CD4-positive, CD25-positive, alpha-beta regulatory T cell (primary cell): ENCODE results near the gene NSMCE1. TPM values are rescaled to one million over a fixed set of nuclear protein-coding genes. Genes with fewer than 3 reads are reported as not detected.

Experiments used
- ATAC-seq, 2 donors: fragments of 150-1000 bp; cut with Tn5 transposase; one replicate each; pipeline ENCODE4 v1.10.0; 2021; ENCODE audit warnings: low read depth in 2 of 2, moderate number of reproducible peaks in 2 of 2, moderate library complexity in 1 of 2
- DNase-seq, 3 donors: peaks; one replicate each; pipeline versions ENCODE4 v3.0.0 to v3.0.0-alpha.2; 2012 to 2022; ENCODE audit warnings: mixed read lengths in 1 of 3
- H3K27ac ChIP-seq: one replicate; pipeline ENCODE4 v1.7.0; 2013; ENCODE audit warnings: mild to moderate bottlenecking, low read length; ENCODE audit not compliant: insufficient read depth, poor library complexity, severe bottlenecking
- H3K27me3 ChIP-seq: one replicate; pipeline ENCODE4 v1.7.0; 2013; ENCODE audit warnings: low read length; ENCODE audit not compliant: control insufficient read depth, insufficient read depth
- H3K36me3 ChIP-seq: one replicate; pipeline ENCODE4 v1.7.0; 2013; ENCODE audit warnings: mild to moderate bottlenecking, low read length, moderate library complexity; ENCODE audit not compliant: control insufficient read depth, insufficient read depth
- H3K4me1 ChIP-seq: 2 replicates; pipeline ENCODE4 v1.7.0; 2013; ENCODE audit warnings: mild to moderate bottlenecking, low read length; ENCODE audit not compliant: insufficient read depth, control insufficient read depth, poor library complexity, severe bottlenecking
- H3K4me3 ChIP-seq: one replicate; pipeline ENCODE4 v1.7.0; 2013; ENCODE audit warnings: low read depth, mild to moderate bottlenecking, low read length, moderate library complexity
- H3K9me3 ChIP-seq, 2 experiments: 1 replicate in 1 of 2; 2 replicates in 1 of 2; pipeline ENCODE4 v1.7.0; 2013; ENCODE audit warnings: low read length in 2 of 2, mild to moderate bottlenecking in 1 of 2, moderate library complexity in 1 of 2; ENCODE audit not compliant: control insufficient read depth in 2 of 2
- H3K27ac Mint-ChIP-seq, 3 donors: one replicate each; pipeline ENCODE4 v1.8.0; 2020 to 2022; ENCODE audit warnings: mild to moderate bottlenecking in 3 of 3, mixed read lengths in 3 of 3, moderate library complexity in 2 of 3
- H3K27me3 Mint-ChIP-seq: one replicate; pipeline ENCODE4 v1.8.0; 2022; ENCODE audit warnings: mild to moderate bottlenecking, mixed read lengths
- H3K36me3 Mint-ChIP-seq: one replicate; pipeline ENCODE4 v1.8.0; 2020; ENCODE audit warnings: mixed read lengths
- H3K4me1 Mint-ChIP-seq, 4 donors: one replicate each; pipeline ENCODE4 v1.8.0; 2020 to 2022; ENCODE audit warnings: mixed read lengths in 4 of 4, mild to moderate bottlenecking in 1 of 4
- H3K4me3 Mint-ChIP-seq, 4 donors: one replicate each; pipeline ENCODE4 v1.8.0; 2020 to 2022; ENCODE audit warnings: mild to moderate bottlenecking in 4 of 4, mixed read lengths in 4 of 4, moderate library complexity in 3 of 4
- H3K9me3 Mint-ChIP-seq, 7 donors: one replicate each; pipeline ENCODE4 v1.8.0; 2020 to 2022; ENCODE audit warnings: mixed read lengths in 7 of 7, mild to moderate bottlenecking in 3 of 7, moderate library complexity in 2 of 7
- polyA plus RNA-seq, 4 donors: library from polyadenylated mRNA; unstranded; fragments of 300-500 nt; fragmentation: Illumina TruSeq; gene quantifications; one replicate each; pipeline ENCODE4 v1.2.3, GENCODE V29; 2021
- total RNA-seq: library from RNA; stranded (reverse); gene quantifications from one replicate; pipeline ENCODE4 v1.2.3, GENCODE V29; 2022

Gene NSMCE1, protein sequence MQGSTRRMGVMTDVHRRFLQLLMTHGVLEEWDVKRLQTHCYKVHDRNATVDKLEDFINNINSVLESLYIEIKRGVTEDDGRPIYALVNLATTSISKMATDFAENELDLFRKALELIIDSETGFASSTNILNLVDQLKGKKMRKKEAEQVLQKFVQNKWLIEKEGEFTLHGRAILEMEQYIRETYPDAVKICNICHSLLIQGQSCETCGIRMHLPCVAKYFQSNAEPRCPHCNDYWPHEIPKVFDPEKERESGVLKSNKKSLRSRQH
- total RNA-seq (40.0 TPM), polyA plus RNA-seq (100 to 1,000 TPM; 128 to 156 (median 138) TPM)

DNA sequence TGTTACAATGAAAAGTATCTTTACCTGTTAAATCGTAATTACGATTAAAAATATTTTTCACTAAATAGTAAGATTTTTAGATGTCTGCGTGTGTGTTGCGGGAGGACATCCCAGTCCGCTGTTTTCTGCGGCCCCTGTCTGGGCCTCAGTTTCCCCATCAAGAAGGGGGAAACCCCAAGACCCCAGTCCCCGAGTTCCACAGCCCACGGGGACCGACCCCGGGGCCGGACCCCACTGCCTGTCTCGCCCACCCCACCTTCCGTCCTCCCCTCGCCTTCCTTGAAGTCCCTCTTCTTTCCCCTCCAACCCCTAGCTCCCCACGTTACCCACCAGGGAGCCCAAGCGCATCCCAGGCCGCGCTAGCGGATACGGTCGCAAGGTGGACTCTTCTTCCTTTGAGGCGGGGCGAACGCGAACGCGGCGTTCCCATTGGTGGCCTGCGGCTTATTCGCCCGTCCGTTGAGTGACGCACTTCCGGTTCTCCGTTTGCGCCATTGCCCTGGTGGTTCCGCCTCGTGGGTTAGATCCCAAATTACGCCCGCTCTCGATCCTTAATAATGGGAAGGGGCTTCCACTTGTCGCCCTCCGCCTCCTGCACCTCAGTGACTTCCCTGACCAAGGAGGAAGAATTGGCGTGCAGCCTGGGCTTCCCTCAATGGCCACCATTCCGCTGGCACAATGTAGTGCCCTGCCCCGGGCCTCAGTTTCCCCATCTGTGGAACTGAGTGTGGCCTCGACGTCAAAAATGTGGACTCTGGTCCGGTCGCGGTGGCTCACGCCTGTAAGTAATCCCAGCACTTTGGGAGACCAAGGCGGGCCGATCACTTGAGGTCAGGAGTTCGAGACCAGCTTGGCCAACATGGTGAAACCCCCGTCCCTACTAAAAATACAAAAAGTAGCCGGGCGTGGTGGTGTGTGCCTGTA lies at the start of gene NSMCE1:
NSMCE1 (minus strand) TSS at position 397 of the 924 bp plus-strand sequence. CDS start 11,202 bp downstream, outside the sequence.
- ATAC-seq: peak; percentile 97 to 98
- peak within 1 kb of the TSS; percentile 93 for H3K4me3 ChIP-seq
- no peaks in the 10 kb centered on the region for H3K36me3 ChIP-seq

DNA sequence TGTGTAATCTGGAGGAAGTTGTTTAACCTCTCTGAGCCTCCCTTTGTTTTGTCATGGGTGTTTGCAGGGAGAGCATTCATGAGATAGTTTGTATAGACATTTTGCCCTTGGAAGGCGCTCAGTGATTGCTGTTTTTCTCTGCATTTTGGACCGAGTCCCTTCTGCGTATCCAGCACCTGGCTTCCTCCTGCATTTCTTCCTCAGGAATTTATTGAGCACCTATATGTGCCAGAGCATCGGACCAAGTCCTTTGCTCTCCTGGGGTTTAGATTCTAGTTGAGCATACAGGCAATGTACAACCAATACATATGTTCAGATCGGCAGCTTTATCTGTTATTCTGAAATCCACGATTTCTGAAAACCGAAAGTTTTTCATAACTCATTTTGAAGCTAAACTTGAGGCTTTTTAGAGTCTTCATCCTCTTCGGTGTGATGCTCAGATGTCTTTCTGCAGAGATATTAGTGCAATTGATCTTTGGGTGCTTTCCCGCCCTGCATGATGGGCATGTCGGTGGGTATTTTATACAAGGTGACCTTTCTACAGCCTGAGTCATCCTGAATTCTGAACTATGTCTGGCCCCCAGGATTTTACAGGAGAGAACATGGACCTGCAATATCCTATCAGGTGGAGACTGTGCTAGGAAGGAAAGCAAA lies 49.3 kb upstream of the NSMCE1 start:
- peak overlapping the region; percentile 94 for H3K27ac ChIP-seq
- peak overlapping the region; percentile 91 for H3K4me3 ChIP-seq
- H3K36me3 ChIP-seq: peaks cover 3% of the 10 kb centered on the region
- Mint-ChIP-seq H3K27me3 (no peaks in the 10 kb centered on the region), H3K4me3 (peak overlapping the region; percentile 85 to 99 (median 95)), H3K4me1 (peaks cover 21 to 88% (median 66%) of the 10 kb centered on the region in 4 donors), H3K9me3 (no peaks in the 10 kb centered on the region), H3K27ac (peak overlapping the region; percentile 91 to 100 (median 97)), H3K36me3 (peaks cover 10% of the 10 kb centered on the region)
- H3K9me3 ChIP-seq: no peaks in the 10 kb centered on the region
- ATAC-seq (peak; percentile 0), DNase-seq (peak in 2 of 3 donors; percentile 18 to 22)
- H3K4me1 ChIP-seq: peaks cover 71% of the 10 kb centered on the region
- H3K27me3 ChIP-seq: no peaks in the 10 kb centered on the region

More for the DNA sequence above, at the start of gene NSMCE1:
- Histone ChIP-seq H3K9me3 (no peaks in the 10 kb centered on the region), H3K27ac (peak within 1 kb of the TSS; percentile 88), H3K4me1 (peaks cover 19% of the 10 kb centered on the region), H3K27me3 (no peaks in the 10 kb centered on the region)
- Mint-ChIP-seq H3K27ac (peak within 1 kb of the TSS; percentile 96 to 99 (median 98)), H3K4me1 (peaks cover 9 to 58% (median 39%) of the 10 kb centered on the region in 4 donors), H3K36me3 (no peaks in the 10 kb centered on the region), H3K9me3 (peaks cover 0 to 2% (median 0%) of the 10 kb centered on the region in 7 donors), H3K27me3 (peaks cover 19% of the 10 kb centered on the region), H3K4me3 (peak within 1 kb of the TSS; percentile 97 to 99 (median 98))
- peak; percentile 93 to 97 (median 93) for DNase-seq

DNA sequence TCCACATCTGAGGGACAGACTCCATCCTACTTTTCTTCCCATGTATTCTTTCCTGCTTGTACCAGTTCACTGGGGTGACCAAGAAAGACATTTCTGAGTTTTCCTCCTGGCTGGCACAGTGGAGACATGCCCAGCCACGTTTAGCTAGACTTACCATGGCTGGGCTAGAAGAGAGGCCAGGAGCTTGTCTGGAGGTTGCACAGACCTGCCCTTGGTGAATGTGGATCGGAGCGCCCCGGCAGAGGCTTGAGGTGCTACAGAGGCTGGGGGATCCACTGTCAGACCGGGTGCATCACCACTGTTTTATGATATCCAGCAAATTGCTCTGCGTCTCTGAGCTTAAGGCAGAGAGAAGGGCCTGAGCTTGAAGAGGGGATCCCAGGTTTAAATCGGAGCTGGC lies 48.7 kb upstream of the NSMCE1 start:
- Mint-ChIP-seq H3K27ac (peak overlapping the region; percentile 91 to 100 (median 97)), H3K4me3 (peak overlapping the region; percentile 85 to 99 (median 95)), H3K4me1 (peaks cover 21 to 85% (median 63%) of the 10 kb centered on the region in 4 donors), H3K27me3 (no peaks in the 10 kb centered on the region), H3K9me3 (no peaks in the 10 kb centered on the region), H3K36me3 (peaks cover 10% of the 10 kb centered on the region)
- no peaks in the 10 kb centered on the region for H3K9me3 ChIP-seq
- peaks cover 3% of the 10 kb centered on the region for H3K36me3 ChIP-seq
- H3K27me3 ChIP-seq: no peaks in the 10 kb centered on the region
- DNase-seq (peak in 1 of 3 donors; percentile 19), ATAC-seq (no peak)
- peak overlapping the region; percentile 94 for H3K27ac ChIP-seq
- H3K4me1 ChIP-seq: peaks cover 65% of the 10 kb centered on the region
- peak overlapping the region; percentile 91 for H3K4me3 ChIP-seq

DNA sequence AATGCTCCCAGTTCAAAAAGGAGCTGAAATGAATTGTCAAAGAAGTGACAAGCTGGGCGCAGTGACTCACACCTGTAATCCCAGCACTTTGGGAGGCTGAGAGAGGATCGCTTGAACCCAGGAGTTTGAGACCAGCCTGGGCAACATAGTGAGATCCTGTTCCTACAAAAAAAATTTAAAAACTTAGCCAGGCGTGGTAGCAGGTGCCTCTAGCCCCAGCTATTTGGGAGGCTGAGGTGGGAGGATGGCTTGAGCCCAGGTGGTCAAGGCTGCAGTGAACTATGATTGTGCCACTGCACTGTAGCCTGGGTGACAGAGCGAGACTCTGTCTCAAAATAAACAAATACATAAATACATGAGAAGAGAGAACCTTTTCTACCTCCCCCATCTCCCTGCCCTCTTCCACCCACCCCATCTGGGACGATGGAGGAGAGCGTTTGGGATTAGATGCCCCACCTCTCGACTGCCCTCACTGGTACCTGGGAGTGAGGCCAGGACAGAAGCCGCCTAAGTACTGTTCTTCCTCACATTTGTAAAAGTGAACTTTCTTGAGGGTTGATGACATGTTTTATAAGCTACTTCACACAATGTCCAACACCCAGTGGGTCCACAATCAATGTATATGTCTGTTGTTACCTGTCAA lies 47.6 kb upstream of the NSMCE1 start:
- H3K4me3 ChIP-seq: peak overlapping the region; percentile 91
- no peaks in the 10 kb centered on the region for H3K9me3 ChIP-seq
- ATAC-seq (no peak), DNase-seq (no peak)
- Mint-ChIP-seq H3K9me3 (no peaks in the 10 kb centered on the region), H3K27ac (peak overlapping the region; percentile 91 to 100 (median 97)), H3K36me3 (peaks cover 7% of the 10 kb centered on the region), H3K4me1 (peaks cover 15 to 73% (median 54%) of the 10 kb centered on the region in 4 donors), H3K4me3 (peak overlapping the region; percentile 85 to 99 (median 95)), H3K27me3 (no peaks in the 10 kb centered on the region)
- H3K36me3 ChIP-seq: peaks cover 3% of the 10 kb centered on the region
- peaks cover 63% of the 10 kb centered on the region for H3K4me1 ChIP-seq
- H3K27me3 ChIP-seq: no peaks in the 10 kb centered on the region
- peak overlapping the region; percentile 94 for H3K27ac ChIP-seq

DNA sequence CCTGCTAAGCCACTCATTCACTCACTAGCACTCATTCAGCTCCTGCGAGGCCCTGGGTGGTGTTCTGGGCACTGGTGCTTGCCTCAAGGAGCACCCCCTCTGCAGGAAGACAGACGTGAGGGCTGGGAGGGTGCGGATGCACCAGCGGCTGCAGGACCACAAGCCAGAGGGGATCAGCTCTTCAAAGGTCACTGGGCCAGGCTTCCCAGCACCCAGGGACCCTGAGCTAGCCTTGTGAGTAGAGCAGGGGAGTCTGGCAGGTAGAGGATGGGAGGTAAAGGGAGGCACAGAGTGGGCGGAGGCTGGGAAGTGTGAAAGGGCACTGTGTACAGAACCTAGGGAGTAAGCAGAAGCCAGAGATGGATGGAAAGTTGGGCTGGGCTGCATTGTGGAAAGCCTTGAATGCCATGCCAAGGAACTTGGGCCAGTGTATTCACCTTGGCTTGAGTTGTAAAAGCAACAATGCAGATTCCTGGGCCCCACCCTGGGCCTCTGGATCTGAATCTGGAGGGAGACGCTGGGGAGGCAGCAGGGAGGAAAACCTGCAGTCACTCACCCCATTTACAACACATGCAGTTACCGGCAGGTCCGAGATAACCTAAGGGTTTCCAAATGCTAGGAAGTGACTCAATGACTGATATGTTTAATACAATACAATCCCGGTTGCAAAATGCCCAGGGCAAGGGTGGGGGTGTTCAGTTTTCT lies 46.9 kb upstream of the NSMCE1 start:
- H3K27ac ChIP-seq: peak overlapping the region; percentile 94
- peaks cover 6% of the 10 kb centered on the region for H3K36me3 Mint-ChIP-seq
- peak overlapping the region; percentile 91 to 100 (median 97) for H3K27ac Mint-ChIP-seq
- H3K9me3 ChIP-seq: no peaks in the 10 kb centered on the region
- peak overlapping the region; percentile 85 to 99 (median 95) for H3K4me3 Mint-ChIP-seq
- ATAC-seq: peak in 1 of 2 donors; percentile 26
- peaks cover 3% of the 10 kb centered on the region for H3K36me3 ChIP-seq
- peaks cover 63% of the 10 kb centered on the region for H3K4me1 ChIP-seq
- DNase-seq: peak; percentile 10 to 83 (median 47)
- H3K9me3 Mint-ChIP-seq: no peaks in the 10 kb centered on the region
- H3K4me1 Mint-ChIP-seq: peaks cover 21 to 67% (median 51%) of the 10 kb centered on the region in 4 donors
- H3K27me3 Mint-ChIP-seq: peaks cover under 1% of the 10 kb centered on the region
- H3K4me3 ChIP-seq: peak overlapping the region; percentile 91
- H3K27me3 ChIP-seq: no peaks in the 10 kb centered on the region

- DNase-seq: peak in 1 of 3 donors; percentile 8
- Histone ChIP-seq H3K9me3 (no peaks in the 10 kb centered on the region), H3K4me1 (peaks cover 61% of the 10 kb centered on the region), H3K36me3 (peaks cover 3% of the 10 kb centered on the region), H3K4me3 (peak overlapping the region; percentile 91), H3K27ac (peak overlapping the region; percentile 94), H3K27me3 (no peaks in the 10 kb centered on the region)
- Mint-ChIP-seq H3K4me1 (peaks cover 23 to 63% (median 48%) of the 10 kb centered on the region in 4 donors), H3K36me3 (peaks cover 6% of the 10 kb centered on the region), H3K9me3 (no peaks in the 10 kb centered on the region), H3K4me3 (peak overlapping the region; percentile 85 to 99 (median 95)), H3K27ac (peak overlapping the region; percentile 91 to 100 (median 97)), H3K27me3 (peaks cover 6% of the 10 kb centered on the region)
- no peak for ATAC-seq
Measured at GRCh38 chr16:27314986-27315332, 46.4 kb upstream of the NSMCE1 start.
